GM21717 (cell line): ENCODE results near the gene THAP4.

Experiments
- ATAC-seq: cut with Tn5 transposase; IDR thresholded peaks from one replicate; pipeline ENCODE4 v1.9.1; 2021; ENCODE audit warnings: mild to moderate bottlenecking, moderate library complexity; ENCODE audit not compliant: unreplicated experiment

THAP4 gene

GRCh38 chr2:241637018-241637794 is at the start of gene THAP4, which contains the start of gene ATG4B:
Gene THAP4, minus strand, starts transcription at chr2:241637158. Its CDS starts 141 bp downstream, at chr2:241637017.
Gene ATG4B, plus strand, starts transcription at chr2:241637693. Its CDS starts 22 bp downstream, at chr2:241637715.
- peak; percentile 53 for ATAC-seq

- ATAC-seq: peak; percentile 14
Measured at GRCh38 chr2:241686324-241686649, 49.3 kb upstream of the THAP4 start.

GRCh38 chr2:241680827-241681599 is 44.1 kb upstream of the THAP4 start:
- no peak for ATAC-seq

- ATAC-seq: no peak
Measured at GRCh38 chr2:241680044-241680443, 43.1 kb upstream of the THAP4 start.

GRCh38 chr2:241678784-241679540 is 42.0 kb upstream of the THAP4 start:
- no peak for ATAC-seq

- ATAC-seq: no peak
Measured at GRCh38 chr2:241678307-241678706, 41.3 kb upstream of the THAP4 start.

GRCh38 chr2:241677392-241677791 is 40.4 kb upstream of the THAP4 start:
- ATAC-seq: no peak

GRCh38 chr2:241676665-241677064 is 39.7 kb upstream of the THAP4 start:
- no peak for ATAC-seq

GRCh38 chr2:241675885-241676284 is 38.9 kb upstream of the THAP4 start:
- no peak for ATAC-seq

- no peak for ATAC-seq
Measured at GRCh38 chr2:241673797-241674725, 37.1 kb upstream of the THAP4 start.

- ATAC-seq: no peak
Measured at GRCh38 chr2:241673189-241673663, 36.3 kb upstream of the THAP4 start.

- ATAC-seq: no peak
Measured at GRCh38 chr2:241672243-241673188, 35.6 kb upstream of the THAP4 start.

- no peak for ATAC-seq
Measured at GRCh38 chr2:241671457-241672240, 34.7 kb upstream of the THAP4 start.

GRCh38 chr2:241670333-241671110 is 33.6 kb upstream of the THAP4 start:
- ATAC-seq: no peak

GRCh38 chr2:241668839-241669238 is 31.9 kb upstream of the THAP4 start:
- no peak for ATAC-seq

- ATAC-seq: no peak
Measured at GRCh38 chr2:241668354-241668753, 31.4 kb upstream of the THAP4 start.

- ATAC-seq: no peak
Measured at GRCh38 chr2:241666627-241667400, 29.9 kb upstream of the THAP4 start.
